HG03039 (cell line): Measurements from ENCODE around the gene SAYSD1.
"Not testable (repeated sequence)": the region's sequence is repeated elsewhere in the genome, so short reads cannot be mapped to it uniquely, and the experiment has no call there.

Experiments
- ATAC-seq: cut with Tn5 transposase; IDR thresholded peaks from one replicate; pipeline ENCODE4 v1.9.1; 2021; ENCODE audit warnings: mild to moderate bottlenecking, moderate library complexity; ENCODE audit not compliant: unreplicated experiment

SAYSD1 gene

GRCh38 chr6:39114704-39115599, at the start of gene SAYSD1:
Gene SAYSD1, minus strand, starts transcription at chr6:39115186. Its CDS starts 97 bp downstream, at chr6:39115089.
- ATAC-seq = peak; percentile 88

GRCh38 chr6:39157511-39157910, 42.5 kb upstream of the SAYSD1 start:
- no peak for ATAC-seq

- no peak for ATAC-seq
Observed at GRCh38 chr6:39156801-39157200, 41.8 kb upstream of the SAYSD1 start.

- no peak for ATAC-seq
Observed at GRCh38 chr6:39154705-39155104, 39.7 kb upstream of the SAYSD1 start.

GRCh38 chr6:39153766-39154397, 38.9 kb upstream of the SAYSD1 start:
- no peak for ATAC-seq

- no peak for ATAC-seq
Observed at GRCh38 chr6:39152262-39152661, 37.3 kb upstream of the SAYSD1 start.

- ATAC-seq = no peak
Observed at GRCh38 chr6:39151211-39151610, 36.2 kb upstream of the SAYSD1 start.

GRCh38 chr6:39144481-39145173, 29.6 kb upstream of the SAYSD1 start:
- ATAC-seq = no peak

- no peak for ATAC-seq
Observed at GRCh38 chr6:39143238-39143930, 28.4 kb upstream of the SAYSD1 start.

GRCh38 chr6:39140556-39141167, 25.7 kb upstream of the SAYSD1 start:
- no peak for ATAC-seq

- ATAC-seq = no peak
Observed at GRCh38 chr6:39137245-39137644, 22.3 kb upstream of the SAYSD1 start.

GRCh38 chr6:39136207-39136606, 21.2 kb upstream of the SAYSD1 start:
- ATAC-seq = not testable (repeated sequence)

GRCh38 chr6:39134761-39135160, 19.8 kb upstream of the SAYSD1 start:
- not testable (repeated sequence) for ATAC-seq

- no peak for ATAC-seq
Observed at GRCh38 chr6:39130691-39131090, 15.7 kb upstream of the SAYSD1 start.

- ATAC-seq = no peak
Observed at GRCh38 chr6:39128832-39129231, 13.8 kb upstream of the SAYSD1 start.

- ATAC-seq = no peak
Observed at GRCh38 chr6:39128106-39128505, 13.1 kb upstream of the SAYSD1 start.

GRCh38 chr6:39124114-39124513, 9.1 kb upstream of the SAYSD1 start:
- no peak for ATAC-seq

- ATAC-seq = no peak
Observed at GRCh38 chr6:39118921-39119320, 3.9 kb upstream of the SAYSD1 start.

- ATAC-seq = peak; percentile 20
Observed at GRCh38 chr6:39114388-39114703, 640 bp downstream of the SAYSD1 start.

- ATAC-seq = no peak
Observed at GRCh38 chr6:39113788-39114187, 1.2 kb downstream of the SAYSD1 start.

- ATAC-seq = no peak
Observed at GRCh38 chr6:39111280-39111679, 3.7 kb downstream of the SAYSD1 start.
